HL-60 (cell line): ENCODE measurements around the gene GBP2.

ENCODE experiments used
- GABPA ChIP-seq: IDR thresholded peaks from 2 replicates; pipeline ENCODE4 v1.6.1; 2012; ENCODE audit warnings: low read depth
- POLR2AphosphoS5 ChIP-seq: IDR thresholded peaks from 2 replicates; pipeline ENCODE4 v1.6.1; 2012; ENCODE audit warnings: low read depth
- TF ChIP-seq, protein P1 (sequence below): IDR thresholded peaks from one replicate; pipeline ENCODE4 v1.5.1; 2011; ENCODE audit warnings: low read length, control low read depth, inconsistent platforms; ENCODE audit not compliant: insufficient read depth
- TF ChIP-seq, protein P2 (sequence below): IDR thresholded peaks from 2 replicates; pipeline ENCODE4 v1.6.1; 2012; ENCODE audit warnings: low read depth; ENCODE audit not compliant: insufficient replicate concordance

- TF ChIP-seq, protein P1, sequence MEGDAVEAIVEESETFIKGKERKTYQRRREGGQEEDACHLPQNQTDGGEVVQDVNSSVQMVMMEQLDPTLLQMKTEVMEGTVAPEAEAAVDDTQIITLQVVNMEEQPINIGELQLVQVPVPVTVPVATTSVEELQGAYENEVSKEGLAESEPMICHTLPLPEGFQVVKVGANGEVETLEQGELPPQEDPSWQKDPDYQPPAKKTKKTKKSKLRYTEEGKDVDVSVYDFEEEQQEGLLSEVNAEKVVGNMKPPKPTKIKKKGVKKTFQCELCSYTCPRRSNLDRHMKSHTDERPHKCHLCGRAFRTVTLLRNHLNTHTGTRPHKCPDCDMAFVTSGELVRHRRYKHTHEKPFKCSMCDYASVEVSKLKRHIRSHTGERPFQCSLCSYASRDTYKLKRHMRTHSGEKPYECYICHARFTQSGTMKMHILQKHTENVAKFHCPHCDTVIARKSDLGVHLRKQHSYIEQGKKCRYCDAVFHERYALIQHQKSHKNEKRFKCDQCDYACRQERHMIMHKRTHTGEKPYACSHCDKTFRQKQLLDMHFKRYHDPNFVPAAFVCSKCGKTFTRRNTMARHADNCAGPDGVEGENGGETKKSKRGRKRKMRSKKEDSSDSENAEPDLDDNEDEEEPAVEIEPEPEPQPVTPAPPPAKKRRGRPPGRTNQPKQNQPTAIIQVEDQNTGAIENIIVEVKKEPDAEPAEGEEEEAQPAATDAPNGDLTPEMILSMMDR, result no peak
- TF ChIP-seq POLR2AphosphoS5 (no peak), GABPA (no peak)
- TF ChIP-seq, protein P2, sequence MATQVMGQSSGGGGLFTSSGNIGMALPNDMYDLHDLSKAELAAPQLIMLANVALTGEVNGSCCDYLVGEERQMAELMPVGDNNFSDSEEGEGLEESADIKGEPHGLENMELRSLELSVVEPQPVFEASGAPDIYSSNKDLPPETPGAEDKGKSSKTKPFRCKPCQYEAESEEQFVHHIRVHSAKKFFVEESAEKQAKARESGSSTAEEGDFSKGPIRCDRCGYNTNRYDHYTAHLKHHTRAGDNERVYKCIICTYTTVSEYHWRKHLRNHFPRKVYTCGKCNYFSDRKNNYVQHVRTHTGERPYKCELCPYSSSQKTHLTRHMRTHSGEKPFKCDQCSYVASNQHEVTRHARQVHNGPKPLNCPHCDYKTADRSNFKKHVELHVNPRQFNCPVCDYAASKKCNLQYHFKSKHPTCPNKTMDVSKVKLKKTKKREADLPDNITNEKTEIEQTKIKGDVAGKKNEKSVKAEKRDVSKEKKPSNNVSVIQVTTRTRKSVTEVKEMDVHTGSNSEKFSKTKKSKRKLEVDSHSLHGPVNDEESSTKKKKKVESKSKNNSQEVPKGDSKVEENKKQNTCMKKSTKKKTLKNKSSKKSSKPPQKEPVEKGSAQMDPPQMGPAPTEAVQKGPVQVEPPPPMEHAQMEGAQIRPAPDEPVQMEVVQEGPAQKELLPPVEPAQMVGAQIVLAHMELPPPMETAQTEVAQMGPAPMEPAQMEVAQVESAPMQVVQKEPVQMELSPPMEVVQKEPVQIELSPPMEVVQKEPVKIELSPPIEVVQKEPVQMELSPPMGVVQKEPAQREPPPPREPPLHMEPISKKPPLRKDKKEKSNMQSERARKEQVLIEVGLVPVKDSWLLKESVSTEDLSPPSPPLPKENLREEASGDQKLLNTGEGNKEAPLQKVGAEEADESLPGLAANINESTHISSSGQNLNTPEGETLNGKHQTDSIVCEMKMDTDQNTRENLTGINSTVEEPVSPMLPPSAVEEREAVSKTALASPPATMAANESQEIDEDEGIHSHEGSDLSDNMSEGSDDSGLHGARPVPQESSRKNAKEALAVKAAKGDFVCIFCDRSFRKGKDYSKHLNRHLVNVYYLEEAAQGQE, result no peak
Observed at GRCh38 chr1:89146721-89147120, 20.8 kb upstream of the GBP2 start.
